DMS 273 (cell line): ENCODE results near the gene GAMT.

Experiments
- DNase-seq: peaks from one replicate; lab custom pipeline; 2025; ENCODE audit not compliant: unreplicated experiment; lab: John Stamatoyannopoulos, UW

Gene GAMT

DNA sequence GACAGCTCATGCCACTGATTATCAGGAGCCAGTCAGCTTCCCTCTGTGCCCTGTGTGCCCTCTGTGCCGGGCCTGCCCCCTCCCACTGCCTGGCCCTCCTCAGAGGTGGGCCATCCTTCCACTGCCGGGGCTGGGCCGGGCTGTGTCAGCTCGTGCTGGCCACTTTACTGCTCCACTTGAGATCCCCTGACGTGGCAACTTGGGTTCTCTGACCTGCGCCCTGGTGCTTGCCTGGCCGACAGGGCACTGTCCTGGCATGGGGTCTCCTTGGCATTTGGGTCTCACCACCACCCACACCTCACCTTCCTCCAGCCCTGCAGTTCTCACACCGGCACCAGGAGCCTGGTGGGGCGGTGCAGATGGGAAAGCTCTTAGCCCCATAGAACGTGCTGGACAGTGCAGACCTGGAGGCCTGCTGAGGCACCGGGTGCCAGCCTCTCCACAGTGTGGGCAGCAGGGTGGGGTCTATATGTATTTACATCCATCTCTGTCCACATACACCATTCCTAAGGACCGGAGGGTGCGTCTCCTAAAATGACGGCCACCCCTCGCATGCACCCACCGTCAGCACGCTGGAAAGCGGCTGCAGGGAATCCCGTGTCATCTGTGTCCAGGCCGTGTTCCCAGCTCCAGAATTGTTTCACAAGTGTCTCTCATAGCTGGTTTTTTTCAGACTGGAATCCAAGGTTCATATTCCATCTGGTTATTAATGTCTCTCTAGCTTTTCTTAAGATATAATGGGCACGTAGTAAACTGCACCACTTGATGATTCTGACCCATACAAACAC is 17.8 kb upstream of the GAMT start:
- no peak for DNase-seq

DNA sequence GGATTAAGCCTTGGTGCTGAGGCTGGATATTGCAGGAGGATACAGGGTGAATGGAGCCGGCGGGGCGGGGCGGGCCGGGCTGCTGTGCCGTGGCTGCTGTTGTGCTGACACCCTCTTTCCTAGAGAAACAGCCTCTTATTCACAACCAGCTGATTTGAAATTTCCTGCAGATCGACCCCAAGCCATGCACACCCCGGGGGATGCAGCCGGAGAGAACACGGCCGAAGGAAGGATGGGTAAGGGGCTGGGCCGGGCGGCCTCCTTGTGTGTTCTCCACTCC is 17.1 kb upstream of the GAMT start:
- no peak for DNase-seq

DNA sequence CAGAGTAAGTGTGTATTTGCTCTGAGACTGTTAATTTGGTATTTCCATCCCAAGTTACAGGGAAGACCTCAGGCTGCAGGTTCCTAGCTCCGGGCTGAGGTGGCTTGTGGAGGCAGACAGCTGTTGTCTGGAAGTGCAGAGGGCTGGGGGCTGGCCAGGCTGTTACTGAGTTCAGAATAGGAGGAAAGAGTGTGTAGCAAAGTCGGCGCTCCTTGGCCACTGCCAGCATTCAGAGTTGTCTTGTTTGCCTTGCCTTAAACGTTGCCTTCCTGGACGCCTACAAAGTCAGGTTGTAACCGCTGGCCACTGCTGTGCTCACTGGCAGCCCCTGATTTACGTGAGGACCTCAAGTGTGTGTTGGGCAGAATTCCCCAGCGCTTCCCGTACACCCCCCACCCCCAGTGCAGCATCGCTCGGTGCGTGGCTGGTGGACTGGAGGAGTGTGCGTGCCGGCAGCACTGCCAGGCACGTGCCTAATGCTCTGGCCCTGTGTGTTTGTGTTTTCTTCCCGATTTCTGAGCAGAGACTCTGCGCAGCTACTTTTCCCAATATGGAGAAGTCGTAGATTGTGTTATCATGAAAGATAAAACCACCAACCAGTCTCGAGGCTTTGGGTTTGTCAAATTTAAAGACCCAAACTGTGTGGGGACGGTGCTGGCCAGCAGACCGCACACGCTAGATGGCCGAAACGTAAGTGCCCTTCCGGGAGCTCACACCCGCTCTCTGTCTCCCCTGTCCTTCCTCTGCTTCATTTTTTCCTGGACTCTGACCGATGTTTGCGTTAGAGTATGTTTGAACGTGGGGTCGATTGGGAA is 16.5 kb upstream of the GAMT start:
- DNase-seq, result no peak

DNA sequence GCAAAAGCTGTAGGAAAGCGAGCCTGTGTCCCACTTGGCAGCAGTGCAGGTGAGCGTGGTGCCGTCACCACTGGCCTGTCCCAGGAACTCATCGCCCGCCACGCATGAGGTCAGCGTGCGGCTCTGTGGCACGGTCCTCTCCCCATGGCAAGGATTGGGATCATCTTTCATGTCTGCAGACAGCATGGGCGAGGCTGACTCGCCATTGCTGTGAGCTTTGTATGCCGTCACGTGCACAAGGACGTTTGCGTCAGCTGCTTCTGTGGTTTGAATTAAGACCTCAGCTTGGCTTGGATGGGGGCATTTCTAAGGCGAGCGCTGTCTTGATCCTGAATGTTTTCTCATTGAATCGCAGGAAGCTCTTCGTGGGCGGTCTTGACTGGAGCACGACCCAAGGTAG is 15.8 kb upstream of the GAMT start:
- DNase-seq, result no peak

DNA sequence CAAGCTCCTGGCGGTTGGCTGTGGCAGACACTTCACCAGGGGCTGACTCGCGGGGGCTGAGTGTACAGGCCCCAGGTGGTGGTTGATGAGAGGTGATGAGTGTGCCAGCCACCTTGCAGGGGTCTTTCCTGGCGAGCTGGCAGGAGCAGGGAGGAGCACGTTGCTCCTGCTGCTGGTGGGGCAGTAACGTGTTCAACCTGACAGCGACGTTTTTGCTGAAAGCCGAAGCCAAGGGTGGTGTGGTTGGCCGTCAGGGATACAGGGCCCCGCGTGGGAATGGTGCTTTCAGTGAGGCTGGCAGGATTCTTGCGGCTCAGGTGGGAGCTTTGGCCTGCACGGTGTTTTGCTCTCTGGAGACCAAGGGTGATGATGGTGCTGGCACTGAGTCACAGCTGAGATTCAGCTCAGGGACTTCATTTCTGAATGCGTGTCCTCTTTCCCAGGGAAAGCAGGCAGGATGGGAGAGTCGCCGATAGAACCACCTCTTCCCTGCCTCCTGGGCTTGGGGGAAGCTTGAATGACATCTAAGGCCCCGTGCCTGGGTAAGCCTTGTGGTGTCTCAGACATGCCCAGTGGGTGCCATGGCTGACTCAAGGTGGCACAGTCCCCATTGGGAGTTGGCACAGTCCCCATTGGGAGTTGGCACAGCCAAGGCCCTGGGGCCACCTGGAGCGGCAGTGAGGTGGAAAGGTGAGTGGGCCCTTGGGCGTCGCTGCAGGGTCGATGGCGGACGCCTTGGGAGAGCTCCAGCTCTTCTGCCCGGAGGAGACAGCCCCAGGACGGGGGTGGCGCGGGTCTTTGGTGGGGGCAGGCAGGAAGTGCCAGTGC is 14.9 kb upstream of the GAMT start:
- no peak for DNase-seq

DNA sequence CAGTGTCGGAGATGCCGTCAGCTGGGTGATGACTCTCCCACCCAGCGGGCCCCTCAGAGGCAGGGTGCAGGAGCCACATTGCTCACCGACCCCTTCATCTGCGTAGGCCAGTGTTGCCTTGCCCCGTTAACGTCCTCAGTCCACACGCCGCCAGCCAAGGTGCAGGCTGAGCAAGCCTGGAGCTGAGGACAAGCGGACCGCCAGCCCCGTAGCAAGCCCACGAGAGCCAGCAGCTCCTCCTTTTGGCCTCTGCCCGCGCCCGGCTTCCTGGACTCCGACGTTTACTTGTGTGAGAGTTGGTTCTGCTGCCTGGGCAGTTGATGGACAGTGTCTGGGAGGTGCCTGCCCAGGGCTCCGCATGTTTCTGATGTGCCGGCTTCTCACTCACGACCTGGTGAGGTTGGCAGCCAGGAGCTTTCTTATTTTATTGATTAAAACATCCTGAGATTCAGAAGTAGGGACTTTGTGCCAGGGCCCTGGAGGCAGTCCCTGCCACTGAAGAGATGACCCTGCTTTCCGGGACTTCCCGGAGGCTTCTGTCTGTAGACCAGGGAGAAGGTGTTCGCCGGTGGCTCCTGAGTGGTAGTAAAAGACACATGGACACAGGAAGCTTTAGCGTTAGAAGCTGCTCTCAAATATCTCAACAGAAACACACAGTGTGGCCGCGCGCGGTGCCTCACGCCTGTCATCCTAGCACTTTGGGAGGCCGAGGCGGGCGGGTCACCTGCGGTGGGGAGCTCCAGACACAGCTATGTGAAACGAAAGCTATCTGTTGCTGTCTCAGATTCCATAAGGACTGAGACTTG is 11.9 kb upstream of the GAMT start:
- no peak for DNase-seq

DNA sequence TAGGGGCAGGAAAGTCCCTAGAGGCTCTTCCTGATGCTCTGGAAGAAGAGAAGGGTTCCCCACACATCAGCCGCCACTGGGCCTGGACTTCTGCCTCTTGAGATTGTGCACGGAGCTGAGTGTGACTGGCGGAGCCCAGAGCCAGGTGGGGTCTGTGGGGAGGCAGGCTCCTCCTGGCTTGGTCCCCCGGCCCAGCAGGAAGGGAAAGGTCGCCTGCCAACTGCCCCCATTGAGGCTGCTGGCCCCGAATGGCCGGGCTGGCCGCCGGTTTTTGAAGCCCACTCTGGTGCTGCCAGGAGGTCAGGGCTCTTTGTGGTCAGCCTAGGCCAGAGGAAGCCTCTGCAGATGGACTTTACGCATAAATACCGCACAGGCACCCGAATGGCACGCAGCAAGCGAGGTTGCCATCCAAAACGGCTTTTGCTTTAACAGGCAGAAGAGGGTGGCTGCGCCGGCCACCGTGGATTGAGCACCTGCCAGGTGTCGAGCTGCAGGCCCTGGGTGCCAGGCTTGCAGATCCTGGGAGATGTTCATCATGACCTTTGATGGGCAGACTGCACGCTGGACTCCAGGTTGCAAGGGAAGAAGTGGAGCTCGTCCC is 11.1 kb upstream of the GAMT start:
- DNase-seq, result no peak

DNA sequence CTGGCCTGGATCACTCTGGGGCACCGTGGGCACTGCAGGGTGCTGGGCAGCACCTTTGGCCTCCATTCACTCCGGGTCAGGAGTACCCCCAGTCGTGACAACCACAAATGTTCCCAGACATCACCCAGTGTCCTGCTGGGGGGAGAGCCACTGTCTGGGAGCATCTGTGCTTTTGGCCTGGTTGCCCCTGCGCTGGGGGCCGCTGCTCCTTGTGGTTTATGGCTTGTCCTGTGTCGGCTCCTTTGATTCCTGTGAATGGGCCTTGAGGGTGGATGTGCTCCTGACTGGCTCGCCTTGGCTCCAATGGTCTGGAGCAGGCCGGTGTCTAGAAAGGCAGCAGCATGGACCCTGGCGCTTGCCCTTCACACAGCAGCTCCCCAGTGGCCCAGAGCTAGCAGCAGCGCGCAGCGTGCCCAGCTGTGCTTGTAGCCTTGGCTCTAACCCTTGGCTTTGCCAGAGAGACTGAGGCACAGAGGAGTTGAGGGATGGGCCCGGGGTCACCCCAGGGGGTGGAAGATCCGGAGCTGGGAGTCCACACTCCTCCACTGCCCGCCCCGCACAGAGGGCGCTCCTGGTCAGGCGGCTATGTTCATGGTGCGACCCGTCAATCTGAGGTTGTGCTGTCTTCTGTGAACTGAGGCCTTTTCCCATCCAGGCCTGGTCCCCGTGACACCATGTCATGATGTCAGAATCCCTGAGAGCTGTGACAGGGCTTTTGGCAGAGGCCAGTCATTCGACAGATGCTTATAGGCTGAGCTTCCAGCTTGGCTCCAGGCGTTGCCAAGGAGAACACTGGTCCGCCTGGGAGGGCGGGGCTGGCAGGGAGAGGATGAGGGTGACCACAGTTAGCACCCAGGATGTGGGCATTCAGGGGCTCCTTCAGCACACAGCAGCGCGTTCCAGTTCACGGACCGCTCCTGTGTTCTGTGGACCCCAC is 10.2 kb upstream of the GAMT start:
- DNase-seq, result peak; percentile 84

DNA sequence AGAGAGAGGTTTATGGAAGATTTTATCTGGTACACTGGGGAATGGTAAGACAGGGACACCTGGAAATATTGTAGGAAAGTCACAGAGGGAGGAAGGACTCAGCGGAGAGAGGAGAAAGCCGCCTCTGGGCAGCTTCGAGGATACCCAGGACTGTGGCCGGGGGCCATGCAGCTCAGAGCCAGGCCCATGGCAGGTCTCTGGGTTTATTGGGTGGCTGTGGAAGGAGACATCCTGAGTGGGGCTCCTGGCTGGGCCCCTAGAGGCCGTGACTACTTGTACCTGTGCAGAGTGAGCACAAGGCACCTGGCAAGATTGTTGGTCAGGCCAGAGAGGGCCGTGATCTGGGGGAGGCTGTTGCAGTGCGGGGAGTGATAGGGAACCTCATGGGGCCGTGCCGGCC is 9.4 kb upstream of the GAMT start:
- no peak for DNase-seq

DNA sequence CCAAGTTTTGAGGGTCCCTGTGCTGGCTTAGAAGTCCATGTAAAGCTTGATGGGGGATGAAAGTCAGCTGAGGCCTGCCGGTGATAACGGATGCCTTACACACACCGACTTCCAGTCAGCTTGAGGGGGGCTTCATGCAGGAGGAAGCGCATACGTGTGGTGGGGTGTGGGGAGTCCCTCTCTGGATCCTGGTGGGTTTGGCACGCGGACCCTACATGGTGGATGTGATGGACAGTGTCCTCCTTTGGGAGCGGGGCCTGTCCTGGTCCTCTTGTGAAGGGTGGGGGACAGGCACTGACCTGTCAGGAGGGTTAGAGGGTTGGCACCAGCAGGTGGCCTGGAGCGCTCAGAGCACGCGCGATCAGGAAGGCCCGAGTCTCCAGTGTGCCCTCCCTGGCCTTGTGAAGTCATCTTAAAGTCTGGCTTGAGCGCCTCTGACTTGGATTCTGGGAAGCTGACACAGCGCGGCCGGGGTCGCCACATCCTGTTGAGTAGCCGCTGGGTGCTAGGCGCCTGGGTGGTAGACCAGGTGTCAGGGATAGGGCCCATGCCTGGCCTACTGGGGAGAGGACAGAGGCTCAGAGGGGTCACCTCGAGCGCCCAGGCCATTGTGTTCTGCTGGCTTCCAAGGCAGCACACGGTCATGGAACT is 8.9 kb upstream of the GAMT start:
- DNase-seq, result no peak

DNA sequence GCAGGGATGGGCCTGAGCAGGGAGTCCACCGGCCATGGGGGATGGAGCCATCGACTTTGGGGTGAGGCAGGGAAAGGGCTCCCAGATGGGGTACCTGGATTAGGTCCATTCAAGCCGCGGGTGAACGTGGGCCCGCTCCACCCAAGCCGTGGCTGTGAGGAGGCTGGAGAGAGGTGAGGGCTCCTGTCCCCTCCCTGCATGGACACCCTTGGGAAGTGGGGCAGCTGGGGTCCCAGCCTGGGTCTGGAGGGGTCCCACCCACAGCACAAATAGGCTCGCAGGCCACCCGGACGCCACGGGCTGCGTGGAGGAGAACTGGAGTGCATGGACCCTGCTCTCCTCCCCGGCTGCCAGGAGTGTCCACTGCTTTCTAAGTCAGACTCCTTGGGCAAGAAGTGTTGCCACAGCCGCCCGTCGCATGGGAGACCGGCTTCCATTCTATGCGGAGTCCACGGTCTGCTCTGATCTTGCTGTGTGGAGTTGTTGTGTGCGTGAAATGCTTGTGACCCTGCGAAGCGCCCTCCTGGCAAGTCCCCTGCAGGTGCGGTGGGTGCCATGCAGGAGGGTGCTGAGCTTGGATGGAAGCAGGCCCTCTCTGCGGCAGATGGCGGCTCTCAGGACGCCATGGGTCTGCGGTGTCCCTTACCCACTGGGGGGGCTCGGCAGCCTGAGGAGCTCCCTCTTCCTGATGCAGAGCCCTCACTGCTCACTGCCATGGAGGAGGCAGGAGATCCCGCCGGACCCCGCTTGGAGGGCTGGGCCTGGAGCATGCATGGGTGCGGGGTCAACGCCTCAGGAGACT is 8.1 kb upstream of the GAMT start:
- peak; percentile 50 for DNase-seq

DNA sequence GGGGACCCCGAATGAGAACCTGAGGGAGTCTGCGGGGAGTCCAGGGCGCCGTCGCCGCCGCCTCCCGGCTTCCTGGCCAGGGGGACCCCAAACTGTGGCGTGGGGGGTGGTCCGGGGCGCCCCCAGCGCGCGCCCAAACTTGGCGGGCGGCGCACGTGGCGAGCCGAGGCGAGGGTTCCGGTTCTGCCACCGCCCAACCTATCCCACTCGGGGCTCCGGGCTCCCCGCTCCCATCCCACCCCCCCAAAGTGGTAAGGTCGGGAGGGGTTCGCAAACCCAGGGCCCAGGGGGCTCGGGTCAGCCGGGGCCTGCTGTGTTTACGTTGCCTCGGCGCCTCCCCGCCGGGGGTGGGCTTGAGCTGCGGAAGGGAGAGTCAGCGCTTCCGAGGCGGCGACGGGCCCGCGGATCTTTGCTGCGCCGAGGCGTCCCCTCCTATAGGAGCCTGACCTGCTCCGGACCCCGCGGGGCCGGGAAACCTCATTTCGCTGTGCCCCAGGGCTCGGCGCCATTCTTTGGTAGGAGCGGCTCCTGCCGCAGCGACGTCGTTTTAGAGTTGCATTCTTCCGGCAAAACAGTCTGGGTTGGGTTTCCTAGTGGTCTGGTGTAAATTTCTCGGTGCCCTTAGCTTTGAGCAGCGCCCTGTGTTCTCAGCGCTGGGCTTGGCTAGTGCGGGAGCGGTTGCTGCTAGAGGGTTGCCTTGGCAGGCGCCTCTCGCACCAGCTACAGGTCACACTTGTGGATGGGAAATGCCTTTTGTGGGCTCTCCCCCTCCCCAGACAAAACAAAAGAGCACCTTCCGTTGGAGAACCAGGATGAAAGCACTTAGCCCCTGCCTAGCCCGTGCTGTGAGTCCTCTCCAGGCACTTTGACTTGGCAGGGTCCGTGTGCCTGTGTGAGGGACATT is 7.2 kb upstream of the GAMT start:
- peak; percentile 82 for DNase-seq

DNA sequence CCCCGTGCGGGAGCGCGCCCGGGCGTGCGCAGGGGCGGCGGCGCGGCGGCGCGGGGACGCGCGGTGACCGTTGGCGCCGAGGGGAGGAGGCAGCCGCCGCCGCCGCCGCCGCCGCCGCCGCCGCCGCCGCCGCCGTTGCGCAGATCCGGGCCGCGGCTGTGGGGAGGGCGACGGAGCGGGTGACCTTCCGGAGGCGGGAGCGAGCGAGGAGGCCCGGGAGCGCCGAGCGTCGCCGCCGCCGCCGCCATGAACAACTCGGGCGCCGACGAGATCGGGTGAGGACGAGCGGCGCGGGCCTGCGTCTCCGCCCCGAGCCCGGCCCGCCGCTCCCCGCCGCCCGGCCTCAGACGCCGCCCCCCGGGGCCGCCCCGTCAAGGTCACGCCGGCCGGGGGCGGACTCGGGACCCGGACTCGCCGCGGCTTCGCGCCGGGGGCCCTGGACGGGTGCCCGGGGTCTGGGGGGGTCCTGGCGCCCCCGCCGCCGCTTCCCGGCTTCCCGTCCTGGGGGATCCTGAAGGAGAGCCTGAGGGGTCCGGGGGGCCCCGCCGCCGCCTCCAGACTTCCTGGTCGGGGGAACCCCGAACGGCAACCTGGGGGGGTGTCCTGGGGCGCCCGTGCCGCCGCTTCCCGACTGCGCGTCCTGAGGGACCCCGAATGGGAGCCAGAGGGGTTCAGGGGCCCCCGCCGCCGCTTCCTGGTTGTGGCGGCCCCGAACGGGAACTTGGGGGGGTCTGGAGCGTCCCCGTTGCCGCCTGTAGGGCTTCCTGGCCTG is 6.4 kb upstream of the GAMT start, which contains the start of gene DAZAP1:
Gene DAZAP1, plus strand, starts transcription at position 59 of the 772 bp plus-strand sequence. Its CDS starts 188 bp downstream, at position 247.
- DNase-seq, result no peak

DNA sequence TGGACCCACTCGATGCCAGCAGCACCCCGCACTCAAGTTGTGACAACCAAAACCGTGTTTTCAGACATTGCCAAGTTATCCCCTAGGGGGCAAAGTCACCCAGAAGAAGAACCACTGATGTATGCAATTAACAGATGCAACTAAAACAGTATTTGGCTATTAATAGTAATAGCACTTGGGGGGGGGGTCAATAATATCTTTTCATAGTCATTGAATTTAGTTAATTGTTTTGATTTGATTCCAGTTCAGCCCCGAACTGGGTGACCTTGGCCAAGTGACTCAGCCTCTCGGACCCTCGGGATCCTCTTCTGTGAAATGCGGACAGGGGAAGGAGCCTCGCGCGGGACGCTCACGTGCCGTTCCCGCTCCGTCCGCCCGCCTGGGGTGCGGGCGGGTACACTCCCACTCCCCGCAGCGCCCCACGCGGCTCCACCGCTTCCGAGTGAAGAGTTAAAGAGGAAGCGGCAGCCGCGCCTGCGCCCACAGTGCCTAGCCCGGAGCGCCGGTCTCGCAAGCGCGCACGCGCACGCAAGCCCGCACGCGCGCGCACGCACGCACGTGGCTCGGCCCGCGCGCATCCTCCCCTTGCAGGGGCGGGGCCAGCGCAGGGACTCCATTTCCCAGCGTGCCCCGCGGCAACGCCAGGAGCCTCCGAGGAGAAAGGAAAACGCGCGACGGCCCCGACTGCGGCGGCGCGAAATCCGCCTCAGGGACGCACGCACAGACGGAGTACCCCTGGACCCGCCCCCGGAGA is 5.6 kb upstream of the GAMT start:
- DNase-seq, result peak; percentile 100

DNA sequence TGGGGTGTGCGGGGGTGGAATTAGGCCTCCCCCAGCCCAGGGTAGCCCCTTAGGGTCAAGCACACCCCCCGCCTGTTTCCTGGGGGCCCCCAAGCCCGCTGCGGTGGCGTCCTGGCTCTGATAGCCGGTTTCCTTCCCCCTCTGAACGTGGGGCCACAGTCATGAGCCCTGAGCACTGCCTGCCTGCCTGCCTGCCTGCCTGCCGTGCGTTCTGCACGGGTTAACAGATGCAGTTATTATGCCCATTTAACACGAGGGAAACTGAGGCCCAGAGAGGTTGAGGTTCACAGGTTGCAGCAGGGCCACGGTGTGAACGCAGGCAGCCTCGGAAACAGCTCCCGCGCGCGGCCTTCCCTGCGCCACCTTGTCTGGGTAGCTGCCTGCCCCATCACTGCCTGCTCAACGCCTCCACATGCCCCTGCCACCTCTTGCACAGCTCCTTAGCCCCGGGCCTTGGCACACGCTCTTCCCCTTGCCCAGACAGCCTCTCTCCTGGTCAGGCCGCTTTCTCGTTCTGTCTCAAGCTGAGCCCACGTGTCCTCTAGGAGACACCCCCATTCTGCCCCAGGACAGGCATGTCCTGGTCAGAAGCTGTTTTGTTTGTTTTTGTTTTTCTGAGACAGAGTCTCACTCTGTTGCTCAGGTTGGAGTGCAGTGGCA is 1.2 kb upstream of the GAMT start:
- DNase-seq, result no peak
